Gastroesophageal sphincter (tissue), 4 donors: ENCODE measurements around the gene LIPA. TPM values are rescaled to one million over a fixed set of nuclear protein-coding genes. Genes with fewer than 3 reads are reported as not detected.
A peak's percentile ranks its signal among the peaks of the same experiment; 100 is the strongest.
"Not testable (repeated sequence)": the region's sequence is repeated elsewhere in the genome, so short reads cannot be mapped to it uniquely, and the experiment has no call there.

ENCODE experiments used
- ATAC-seq: fragments of 150-250 bp; one replicate; pipeline ENCODE4 v1.9.1; 2016; ENCODE audit warnings: mild to moderate bottlenecking, moderate library complexity
- H3K27ac ChIP-seq, 4 donors: fragments of 200-600 bp; sonication (generic) in 3 of 4; 1 replicate in 3 of 4; 2 replicates in 1 of 4; pipeline ENCODE4 v1.5.1; 2016 to 2019
- H3K27me3 ChIP-seq: fragments of 200-600 bp; sonication (generic); one replicate; pipeline ENCODE4 v1.5.1; 2019
- H3K36me3 ChIP-seq, 2 donors: fragments of 200-600 bp; sonication (generic); one replicate each; pipeline ENCODE4 v1.5.1; 2019; ENCODE audit warnings: control low read depth in 1 of 2
- H3K4me1 ChIP-seq, 3 donors: fragments of 200-600 bp; sonication (generic); 1 replicate in 2 of 3; 2 replicates in 1 of 3; pipeline ENCODE4 v1.5.1; 2016 to 2019; ENCODE audit warnings: control low read depth in 2 of 3
- H3K4me3 ChIP-seq, 2 donors: fragments of 200-600 bp; sonication (generic); one replicate each; pipeline ENCODE4 v1.5.1; 2019; ENCODE audit warnings: mild to moderate bottlenecking in 1 of 2, moderate library complexity in 1 of 2
- H3K9me3 ChIP-seq, 3 donors: fragments of 200-600 bp; sonication (generic); one replicate each; pipeline ENCODE4 v1.5.1; 2017 to 2019; ENCODE audit warnings: control low read depth in 2 of 3
- EP300 ChIP-seq: sonication (generic); formaldehyde crosslinking; IDR thresholded peaks from one replicate; pipeline ENCODE4 v1.6.1; 2017; ENCODE audit warnings: antibody characterized with exemption, mild to moderate bottlenecking
- POLR2A ChIP-seq, 2 donors: fragments of 450-650 bp; IDR thresholded peaks; one replicate each; pipeline ENCODE4 v1.6.1; 2017; ENCODE audit warnings: antibody characterized with exemption in 2 of 2, mild to moderate bottlenecking in 2 of 2, moderate library complexity in 1 of 2
- POLR2AphosphoS5 ChIP-seq: sonication (generic); formaldehyde crosslinking; IDR thresholded peaks from one replicate; pipeline ENCODE4 v1.6.1; 2017; ENCODE audit warnings: antibody characterized with exemption
- WGBS, 2 donors: methylation state at CpG; one replicate each; pipeline ENCODE4 v1.1.5; 2018; ENCODE audit warnings: low coverage in 1 of 2; 5-methylcytosine and 5-hydroxymethylcytosine counted together
- total RNA-seq, 4 donors: library from RNA; depleted of rRNA; stranded (reverse); fragments of >200 nt; gene quantifications; one replicate each; pipeline ENCODE4 v1.1.0, GENCODE V29; 2016
- TF ChIP-seq, protein P1 (sequence below), 4 experiments: fragments of 200-600 bp in 2 of 4; fragments of 450-650 bp in 2 of 4; sonication (generic) in 1 of 4; IDR thresholded peaks; one replicate each; pipeline ENCODE4 v1.5.1; 2017 to 2019; ENCODE audit warnings: antibody characterized with exemption in 4 of 4, mild to moderate bottlenecking in 2 of 4, moderate library complexity in 2 of 4

The LIPA gene
- total RNA-seq, 4 donors from 2014 or later = 15.7 to 46.0 (median 22.3) TPM

- H3K36me3 ChIP-seq = no peaks in the 10 kb centered on the region
- no peak for ATAC-seq
- H3K4me3 ChIP-seq = no peak overlapping the region
- H3K27ac ChIP-seq = peak overlapping the region in 3 of 4 donors; percentile 21 to 44 (median 38)
- WGBS, 2 donors = 4 to 24% methylated on average over 2 of the region's 2 CpGs
- no peaks in the 10 kb centered on the region for H3K9me3 ChIP-seq
- H3K4me1 ChIP-seq = peaks cover 13 to 36% (median 13%) of the 10 kb centered on the region in 3 donors
- TF ChIP-seq, protein P1, sequence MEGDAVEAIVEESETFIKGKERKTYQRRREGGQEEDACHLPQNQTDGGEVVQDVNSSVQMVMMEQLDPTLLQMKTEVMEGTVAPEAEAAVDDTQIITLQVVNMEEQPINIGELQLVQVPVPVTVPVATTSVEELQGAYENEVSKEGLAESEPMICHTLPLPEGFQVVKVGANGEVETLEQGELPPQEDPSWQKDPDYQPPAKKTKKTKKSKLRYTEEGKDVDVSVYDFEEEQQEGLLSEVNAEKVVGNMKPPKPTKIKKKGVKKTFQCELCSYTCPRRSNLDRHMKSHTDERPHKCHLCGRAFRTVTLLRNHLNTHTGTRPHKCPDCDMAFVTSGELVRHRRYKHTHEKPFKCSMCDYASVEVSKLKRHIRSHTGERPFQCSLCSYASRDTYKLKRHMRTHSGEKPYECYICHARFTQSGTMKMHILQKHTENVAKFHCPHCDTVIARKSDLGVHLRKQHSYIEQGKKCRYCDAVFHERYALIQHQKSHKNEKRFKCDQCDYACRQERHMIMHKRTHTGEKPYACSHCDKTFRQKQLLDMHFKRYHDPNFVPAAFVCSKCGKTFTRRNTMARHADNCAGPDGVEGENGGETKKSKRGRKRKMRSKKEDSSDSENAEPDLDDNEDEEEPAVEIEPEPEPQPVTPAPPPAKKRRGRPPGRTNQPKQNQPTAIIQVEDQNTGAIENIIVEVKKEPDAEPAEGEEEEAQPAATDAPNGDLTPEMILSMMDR (IDR thresholded peaks at IDR 0.05) = no peak
- no peak for TF ChIP-seq POLR2A (IDR thresholded peaks at IDR 0.05)
- TF ChIP-seq EP300 = no peak
- TF ChIP-seq POLR2AphosphoS5 = no peak
- H3K27me3 ChIP-seq = no peaks in the 10 kb centered on the region
These were observed 6.0 kb upstream of the LIPA start for GRCh38 chr10:89257581-89257980.

- Histone ChIP-seq H3K27me3 (no peaks in the 10 kb centered on the region), H3K4me3 (no peak overlapping the region), H3K27ac (peak overlapping the region in 2 of 4 donors; percentile 38 to 44), H3K36me3 (no peaks in the 10 kb centered on the region), H3K4me1 (peaks cover 13 to 42% (median 13%) of the 10 kb centered on the region in 3 donors), H3K9me3 (no peaks in the 10 kb centered on the region)
- no peak for ATAC-seq
- 42 to 55% methylated on average over 1 of the region's 1 CpG for WGBS, 2 donors
- no peak for TF ChIP-seq EP300
These were observed 5.4 kb upstream of the LIPA start for GRCh38 chr10:89256962-89257361.

DNA sequence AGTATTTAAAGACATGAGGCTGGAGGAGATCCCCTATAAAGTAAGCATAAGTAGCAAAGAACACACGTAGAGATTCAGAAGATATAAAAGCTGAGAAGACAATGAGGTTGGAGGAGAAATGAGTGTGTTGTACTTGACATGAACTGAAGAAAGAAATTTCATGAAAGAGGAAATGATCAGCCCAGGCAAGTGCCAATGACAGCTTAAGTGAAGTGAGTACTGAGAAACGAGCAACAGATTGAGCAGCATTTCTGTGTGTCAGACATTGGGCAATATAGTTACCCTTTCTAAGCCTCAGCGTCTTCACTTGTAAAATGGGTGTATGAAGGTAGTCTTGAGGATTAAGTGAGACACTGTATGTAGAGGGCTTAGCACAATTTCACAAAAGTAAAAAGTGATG, 4.8 kb upstream of the LIPA start:
- peak overlapping the region in 2 of 4 donors; percentile 38 to 44 for H3K27ac ChIP-seq
- H3K4me3 ChIP-seq = no peak overlapping the region
- no peaks in the 10 kb centered on the region for H3K27me3 ChIP-seq
- ATAC-seq = no peak
- no peaks in the 10 kb centered on the region for H3K36me3 ChIP-seq
- peaks cover 13 to 43% (median 13%) of the 10 kb centered on the region in 3 donors for H3K4me1 ChIP-seq
- no peaks in the 10 kb centered on the region for H3K9me3 ChIP-seq
- 57% methylated on average over 3 of the region's 3 CpGs for WGBS, 2 donors
- TF ChIP-seq EP300 (no peak), POLR2A (IDR thresholded peaks at IDR 0.05) (no peak)

- H3K27ac ChIP-seq = peak overlapping the region in 3 of 4 donors; percentile 11 to 44 (median 38)
- peaks cover 11 to 44% (median 13%) of the 10 kb centered on the region in 3 donors for H3K4me1 ChIP-seq
- no peaks in the 10 kb centered on the region for H3K27me3 ChIP-seq
- TF ChIP-seq EP300 = no peak
- TF ChIP-seq, protein P1 (IDR thresholded peaks at IDR 0.05) = no peak
- H3K4me3 ChIP-seq = no peak overlapping the region
- H3K36me3 ChIP-seq = no peaks in the 10 kb centered on the region
- no peak for ATAC-seq
- no peaks in the 10 kb centered on the region for H3K9me3 ChIP-seq
These were observed 4.2 kb upstream of the LIPA start for GRCh38 chr10:89255793-89256192.

DNA sequence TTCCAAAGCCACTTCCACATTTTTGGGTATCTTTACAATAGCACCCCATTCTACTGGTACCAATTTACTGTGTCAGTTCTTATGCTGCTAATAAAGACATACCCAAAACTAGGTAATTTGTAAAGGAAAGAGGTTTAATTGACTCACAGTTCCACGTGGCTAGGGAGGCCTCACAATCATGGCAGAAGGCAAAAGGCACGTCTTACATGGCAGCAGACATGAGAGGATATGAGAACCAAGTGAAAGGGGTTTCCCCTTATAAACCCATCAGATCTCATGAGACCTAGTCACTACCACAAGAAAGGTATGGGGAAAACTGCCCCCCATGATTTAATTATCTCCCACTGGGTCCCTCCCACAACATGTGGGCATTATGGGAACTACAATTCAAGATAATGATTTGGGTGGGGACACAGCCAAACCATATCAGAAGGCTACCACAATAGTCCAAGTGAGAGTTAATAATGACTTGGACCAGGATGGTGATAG, 3.6 kb upstream of the LIPA start:
- H3K9me3 ChIP-seq, H3K36me3 ChIP-seq, ATAC-seq, H3K4me3 ChIP-seq, H3K27me3 ChIP-seq: not testable (repeated sequence)
- peak overlapping the region in 1 of 4 donors; percentile 11 for H3K27ac ChIP-seq
- 60 to 94% methylated on average over 1 to 2 of the region's 2 CpGs for WGBS, 2 donors
- H3K4me1 ChIP-seq = peaks cover 9 to 45% (median 11%) of the 10 kb centered on the region in 3 donors

DNA sequence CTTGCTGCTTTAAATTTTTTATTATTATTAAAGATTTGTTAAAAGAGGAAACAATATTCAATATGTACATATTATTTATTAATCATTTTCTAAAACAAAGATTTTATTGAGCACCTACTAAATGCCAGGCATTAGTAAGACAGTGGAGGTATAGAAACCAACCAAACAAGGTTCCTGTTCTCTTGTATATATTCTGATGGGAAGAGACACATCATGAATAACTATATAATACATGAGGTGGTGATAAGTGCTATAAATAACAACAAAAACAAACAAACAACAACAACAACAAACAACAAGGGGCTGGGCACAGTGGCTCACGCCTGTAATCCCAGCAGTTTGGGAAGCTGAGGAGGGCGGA, 630 bp upstream of the LIPA start:
- Histone ChIP-seq H3K27ac (peak overlapping the region in 2 of 4 donors; percentile 87 to 92), H3K36me3 (peaks cover 0 to 1% of the 10 kb centered on the region in 2 donors), H3K4me3 (peak overlapping the region in 1 of 2 donors; percentile 80), H3K9me3 (no peaks in the 10 kb centered on the region), H3K4me1 (peaks cover 6 to 37% (median 9%) of the 10 kb centered on the region in 3 donors), H3K27me3 (no peaks in the 10 kb centered on the region)
- TF ChIP-seq POLR2AphosphoS5 = no peak
- TF ChIP-seq EP300 = no peak
- TF ChIP-seq POLR2A (IDR thresholded peaks at IDR 0.05) = no peak
- TF ChIP-seq, protein P1 (IDR thresholded peaks at IDR 0.05) = no peak
- no peak for ATAC-seq
- WGBS, 2 donors = 40 to 84% methylated on average over 1 to 2 of the region's 2 CpGs
